SK-N-SH (cell line): ENCODE data around the gene RARB. TPM values are rescaled to one million over a fixed set of nuclear protein-coding genes. Genes with fewer than 3 reads are reported as not detected.

ENCODE experiments used
- CTCF ChIA-PET: fragments of 300-600, 350-600 bp; formaldehyde crosslinking; extraction: SDS; loops from one replicate; lab custom pipeline; 2021; lab: Yijun Ruan, JAX
- POLR2A ChIA-PET: fragments of 350-600 bp; sonication (Branson Sonifier 250); formaldehyde crosslinking; extraction: SDS; loops from one replicate; lab custom pipeline; 2020; ENCODE audit warnings: antibody characterized with exemption, inconsistent platforms; lab: Yijun Ruan, JAX
- DNase-seq: peaks from one replicate; pipeline ENCODE4 v3.0.0; 2012
- H2AFZ ChIP-seq: fragments of 200-600 bp; sonication (generic); 2 replicates; pipeline ENCODE4 v1.8.1; 2016; ENCODE audit warnings: antibody characterized with exemption, mild to moderate bottlenecking, low read depth
- H3F3A ChIP-seq: fragments of 200-600 bp; sonication (generic); replicated peaks from 2 replicates; pipeline ENCODE3; 2016; ENCODE audit warnings: antibody characterized with exemption, mild to moderate bottlenecking; ENCODE audit not compliant: insufficient read depth
- H3K27ac ChIP-seq, 2 experiments: fragments of 200-500 bp in 1 of 2; fragments of 200-600 bp in 1 of 2; sonication (Bioruptor generic) in 1 of 2; sonication (generic), shearing (Covaris generic) in 1 of 2; 2 replicates each; pipeline versions ENCODE4 v1.5.1 to v1.6.1; 2014 to 2016; ENCODE audit warnings: low read depth in 2 of 2, inconsistent platforms in 1 of 2, low read length in 1 of 2, mild to moderate bottlenecking in 1 of 2, mixed read lengths in 1 of 2
- H3K27me3 ChIP-seq: fragments of 200-600 bp; sonication (generic), shearing (Covaris generic); 2 replicates; pipeline ENCODE4 v1.6.1; 2016; ENCODE audit warnings: mixed run types; ENCODE audit not compliant: insufficient read depth
- H3K36me3 ChIP-seq, 2 experiments: fragments of 200-500 bp in 1 of 2; fragments of 200-600 bp in 1 of 2; sonication (Bioruptor generic) in 1 of 2; sonication (generic) in 1 of 2; replicated peaks in 1 of 2; 2 replicates each; pipeline versions ENCODE3 to v1.5.1; 2014 to 2016; ENCODE audit warnings: low read length in 1 of 2, mild to moderate bottlenecking in 1 of 2; ENCODE audit not compliant: insufficient read depth in 2 of 2, control insufficient read depth in 1 of 2
- H3K4me1 ChIP-seq, 2 experiments: fragments of 200-500 bp in 1 of 2; fragments of 200-600 bp in 1 of 2; sonication (Bioruptor generic) in 1 of 2; sonication (generic), shearing (Covaris generic) in 1 of 2; 2 replicates each; pipeline versions ENCODE4 v1.5.1 to v1.6.1; 2014 to 2016; ENCODE audit warnings: low read depth in 1 of 2, low read length in 1 of 2, mixed run types in 1 of 2; ENCODE audit not compliant: insufficient read depth in 2 of 2, control insufficient read depth in 1 of 2
- H3K4me2 ChIP-seq: fragments of 200-600 bp; sonication (generic), shearing (Covaris generic); 2 replicates; pipeline ENCODE4 v1.6.1; 2017; ENCODE audit warnings: mixed run types
- H3K4me3 ChIP-seq, 2 experiments: fragments of 200-500 bp in 1 of 2; fragments of 200-600 bp in 1 of 2; sonication (Bioruptor generic) in 1 of 2; sonication (generic), shearing (Covaris generic) in 1 of 2; 2 replicates each; pipeline versions ENCODE4 v1.5.1 to v1.8.1; 2014 to 2016; ENCODE audit warnings: low read depth in 2 of 2, inconsistent platforms in 1 of 2, low read length in 1 of 2, mild to moderate bottlenecking in 1 of 2, mixed read lengths in 1 of 2, moderate library complexity in 1 of 2
- H3K79me2 ChIP-seq: fragments of 200-600 bp; sonication (generic); 2 replicates; pipeline ENCODE4 v1.8.1; 2017; ENCODE audit warnings: mild to moderate bottlenecking; ENCODE audit not compliant: insufficient read depth
- H3K9ac ChIP-seq: fragments of 200-600 bp; sonication (generic); 2 replicates; pipeline ENCODE4 v1.6.1; 2017; ENCODE audit warnings: mixed run types
- H3K9me2 ChIP-seq: fragments of 200-600 bp; sonication (generic); 2 replicates; pipeline ENCODE4 v1.6.1; 2017; ENCODE audit warnings: mixed run types
- H3K9me3 ChIP-seq: fragments of 200-600 bp; sonication (generic); 2 replicates; pipeline ENCODE4 v1.6.1; 2017; ENCODE audit warnings: mixed run types, mild to moderate bottlenecking, moderate library complexity
- H4K20me1 ChIP-seq: fragments of 200-600 bp; sonication (generic); 2 replicates; pipeline ENCODE4 v1.6.1; 2017; ENCODE audit warnings: mild to moderate bottlenecking, mixed run types; ENCODE audit not compliant: insufficient read depth
- CHD2 ChIP-seq: fragments of 150-350 bp; IDR thresholded peaks from 2 replicates; pipeline ENCODE4 v1.6.1; 2018; ENCODE audit warnings: low read length; ENCODE audit not compliant: partially characterized antibody
- CTCF ChIP-seq: fragments of 200-600 bp; sonication (generic); IDR thresholded peaks from 2 replicates; pipeline ENCODE4 v1.6.1; 2017; ENCODE audit warnings: antibody characterized with exemption, mild to moderate bottlenecking, moderate library complexity
- ELF1 ChIP-seq: IDR thresholded peaks from 2 replicates; pipeline ENCODE4 v1.4.0; 2012
- EZH2phosphoT487 ChIP-seq: fragments of 200-600 bp; sonication (generic); IDR thresholded peaks from 2 replicates; pipeline ENCODE4 v1.6.1; 2017; ENCODE audit warnings: low read depth, mixed run types, mild to moderate bottlenecking, antibody characterized with exemption, moderate library complexity, borderline replicate concordance
- FOXJ3 ChIP-seq: sonication (generic); formaldehyde crosslinking; IDR thresholded peaks from 2 replicates; pipeline ENCODE4 v1.5.1; 2020; ENCODE audit warnings: mild to moderate bottlenecking, missing genetic modification reagents
- GATA2 ChIP-seq: sonication (generic); formaldehyde crosslinking; IDR thresholded peaks from 2 replicates; pipeline ENCODE4 v1.5.0; 2020; ENCODE audit warnings: mild to moderate bottlenecking, missing genetic modification reagents
- MAX ChIP-seq: IDR thresholded peaks from 2 replicates; pipeline ENCODE4 v1.4.0; 2012; ENCODE audit warnings: low read depth
- NFIC ChIP-seq: IDR thresholded peaks from 2 replicates; pipeline ENCODE4 v1.4.0; 2012; ENCODE audit warnings: borderline replicate concordance
- POLR2AphosphoS5 ChIP-seq: IDR thresholded peaks from 2 replicates; pipeline ENCODE4 v1.6.1; 2012; ENCODE audit warnings: low read depth, low read length
- RAD21 ChIP-seq: IDR thresholded peaks from 2 replicates; pipeline ENCODE4 v1.6.1; 2012; ENCODE audit warnings: mild to moderate bottlenecking, low read length
- REST ChIP-seq: IDR thresholded peaks from 2 replicates; pipeline ENCODE4 v1.6.1; 2012; ENCODE audit warnings: mild to moderate bottlenecking, low read depth, low read length, moderate library complexity
- RXRA ChIP-seq: IDR thresholded peaks from 2 replicates; pipeline ENCODE4 v1.4.0; 2012; ENCODE audit warnings: low read depth, mild to moderate bottlenecking, borderline replicate concordance
- SMC3 ChIP-seq: IDR thresholded peaks from 2 replicates; pipeline ENCODE4 v1.6.1; 2012; ENCODE audit warnings: low read depth, low read length, improper control_type of control experiment
- TAF1 ChIP-seq: IDR thresholded peaks from 2 replicates; pipeline ENCODE4 v1.6.1; 2012; ENCODE audit warnings: low read depth, mild to moderate bottlenecking, low read length, moderate library complexity, borderline replicate concordance
- TCF12 ChIP-seq: IDR thresholded peaks from 2 replicates; pipeline ENCODE4 v1.4.0; 2012
- TEAD4 ChIP-seq: IDR thresholded peaks from 2 replicates; pipeline ENCODE4 v1.4.0; 2012; ENCODE audit warnings: mild to moderate bottlenecking, borderline replicate concordance; ENCODE audit not compliant: insufficient read depth
- USF2 ChIP-seq: fragments of 150-350 bp; IDR thresholded peaks from 2 replicates; pipeline ENCODE4 v1.6.1; 2017; ENCODE audit warnings: antibody characterized with exemption, low read length, low read depth, borderline replicate concordance
- ZBTB33 ChIP-seq: IDR thresholded peaks from 2 replicates; pipeline ENCODE4 v1.4.0; 2012; ENCODE audit warnings: low read depth, borderline replicate concordance
- WGBS: methylation state at CpG from one replicate; pipeline ENCODE4 v1.1.6; 2017; ENCODE audit warnings: low lambda C conversion rate; 5-methylcytosine and 5-hydroxymethylcytosine counted together
- polyA plus RNA-seq, 3 experiments: library from polyadenylated mRNA; depleted of rRNA; stranded (reverse); fragments of >200 nt; gene quantifications; 2 replicates each; pipeline ENCODE4 v1.2.3, GENCODE V29; 2012

Gene RARB
- polyA plus RNA-seq, 1 of the 3 experiments (the other 2 are of a cell fraction) = 10.7 TPM

- Histone ChIP-seq H3K27ac (peak overlapping the region in 1 of 2 experiments; percentile 43; a peak in 1 of 4 replicates), H3K27me3 (no peaks in the 10 kb centered on the region), H3K9me2 (no peaks in the 10 kb centered on the region), H3K36me3 (peaks cover 2 to 6% of the 10 kb centered on the region in 2 experiments), H4K20me1 (no peaks in the 10 kb centered on the region), H3F3A (peaks cover 9% of the 10 kb centered on the region), H3K9me3 (no peaks in the 10 kb centered on the region), H3K4me1 (peaks cover 1 to 11% of the 10 kb centered on the region in 2 experiments; a peak in 1 of 4 replicates), H3K4me3 (no peak overlapping the region), H3K9ac (no peak overlapping the region), H3K79me2 (peaks cover 28% of the 10 kb centered on the region; the same call in 1 of the 2 replicates), H3K4me2 (no peak overlapping the region), H2AFZ (no peak overlapping the region)
- CTCF ChIA-PET = interaction anchor here (0.8 to 1.4 kb wide), 2 partner anchors 10 to 13 kb away, joined by 3 to 5 read pairs; no protein-coding TSS in a partner anchor
- WGBS = 73% methylated on average over 8 of the region's 10 CpGs
- DNase-seq = no peak
- TF ChIP-seq TAF1 (no peak), POLR2AphosphoS5 (no peak), NFIC (no peak), CTCF (no peak), GATA2 (CRISPR knock-in tag) (no peak), REST (no peak)
- POLR2A ChIA-PET = no interaction called here
Measured at GRCh38 chr3:25567388-25567787, 139.3 kb downstream of the RARB start.

- Histone ChIP-seq H3K27ac (peak overlapping the region in 1 of 2 experiments; percentile 43; a peak in 1 of 4 replicates), H3K27me3 (no peaks in the 10 kb centered on the region), H3K36me3 (peaks cover 2 to 6% of the 10 kb centered on the region in 2 experiments), H3K9me3 (no peaks in the 10 kb centered on the region), H3K9ac (no peak overlapping the region), H3K9me2 (no peaks in the 10 kb centered on the region), H3K4me2 (no peak overlapping the region), H3K4me3 (no peak overlapping the region), H3F3A (peaks cover 14% of the 10 kb centered on the region), H4K20me1 (no peaks in the 10 kb centered on the region), H3K79me2 (peaks cover 24% of the 10 kb centered on the region; the same call in 1 of the 2 replicates), H3K4me1 (peaks cover 7 to 16% of the 10 kb centered on the region in 2 experiments; a peak in 1 of 4 replicates), H2AFZ (no peak overlapping the region)
- POLR2A ChIA-PET = no interaction called here
- DNase-seq = no peak
- 94% methylated on average over 13 of the region's 14 CpGs for WGBS
- CTCF ChIA-PET = interaction anchor here (1.1 kb wide), 1 partner anchor 23 kb away, joined by 3 read pairs; no protein-coding TSS in a partner anchor
- TF ChIP-seq SMC3 = no peak
- no peak for TF ChIP-seq MAX
- TF ChIP-seq RAD21 = no peak
- no peak for TF ChIP-seq EZH2phosphoT487
- no peak for TF ChIP-seq ELF1
- no peak for TF ChIP-seq RXRA
- TF ChIP-seq CHD2 = no peak
- TF ChIP-seq TCF12 = no peak
- no peak for TF ChIP-seq NFIC
- TF ChIP-seq TEAD4 = no peak
- TF ChIP-seq FOXJ3 (CRISPR knock-in tag) = no peak
- TF ChIP-seq POLR2AphosphoS5 = no peak
- no peak for TF ChIP-seq USF2
- TF ChIP-seq ZBTB33 = no peak
Measured at GRCh38 chr3:25567806-25568524, 139.9 kb downstream of the RARB start.
